GM21723 (cell line): ENCODE data around the gene RRBP1.
"Not testable (repeated sequence)": the region's sequence is repeated elsewhere in the genome, so short reads cannot be mapped to it uniquely, and the experiment has no call there.

Experiments used
- ATAC-seq: cut with Tn5 transposase; IDR thresholded peaks from one replicate; pipeline ENCODE4 v1.9.1; 2021; ENCODE audit warnings: mild to moderate bottlenecking, moderate library complexity; ENCODE audit not compliant: unreplicated experiment

RRBP1 gene

GRCh38 chr20:17664025-17664633 lies 17.9 kb downstream of the RRBP1 start:
- ATAC-seq, result no peak

GRCh38 chr20:17663486-17663885 lies 18.6 kb downstream of the RRBP1 start:
- no peak for ATAC-seq

- no peak for ATAC-seq
Measured at GRCh38 chr20:17663040-17663399, 19.0 kb downstream of the RRBP1 start.

DNA sequence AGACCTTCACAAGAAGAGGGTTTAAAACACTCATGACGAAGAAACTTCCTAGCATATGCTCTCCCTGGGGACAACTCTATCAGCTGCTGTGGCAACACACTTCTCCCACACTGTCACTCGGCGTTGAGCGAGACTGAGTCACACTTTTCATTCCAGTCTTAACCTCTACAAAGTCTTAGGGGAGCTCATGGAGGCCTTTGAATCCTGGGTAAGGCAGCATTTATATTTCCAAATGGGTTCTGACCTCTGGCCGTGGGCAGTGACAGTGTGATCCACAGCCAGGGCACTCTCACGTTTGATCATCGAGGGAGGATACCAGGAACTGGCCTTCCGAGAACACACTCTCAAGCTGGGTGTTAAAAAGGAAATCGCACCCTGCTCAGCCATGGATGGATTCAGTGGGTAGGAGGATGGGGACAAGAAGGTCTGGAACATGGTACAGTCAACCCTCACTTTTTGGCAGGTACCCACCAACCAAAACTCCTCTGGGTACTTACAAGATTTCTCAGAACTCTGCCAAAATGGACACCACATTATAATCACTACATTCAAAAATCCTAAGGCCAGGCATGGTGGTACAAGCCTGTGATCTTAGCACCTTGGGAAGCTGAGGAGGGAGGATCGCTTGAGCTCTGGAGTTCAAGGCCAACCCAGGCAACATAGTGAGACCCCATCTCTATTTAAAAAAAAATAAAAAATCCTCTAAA lies 19.6 kb downstream of the RRBP1 start:
- ATAC-seq, result no peak

DNA sequence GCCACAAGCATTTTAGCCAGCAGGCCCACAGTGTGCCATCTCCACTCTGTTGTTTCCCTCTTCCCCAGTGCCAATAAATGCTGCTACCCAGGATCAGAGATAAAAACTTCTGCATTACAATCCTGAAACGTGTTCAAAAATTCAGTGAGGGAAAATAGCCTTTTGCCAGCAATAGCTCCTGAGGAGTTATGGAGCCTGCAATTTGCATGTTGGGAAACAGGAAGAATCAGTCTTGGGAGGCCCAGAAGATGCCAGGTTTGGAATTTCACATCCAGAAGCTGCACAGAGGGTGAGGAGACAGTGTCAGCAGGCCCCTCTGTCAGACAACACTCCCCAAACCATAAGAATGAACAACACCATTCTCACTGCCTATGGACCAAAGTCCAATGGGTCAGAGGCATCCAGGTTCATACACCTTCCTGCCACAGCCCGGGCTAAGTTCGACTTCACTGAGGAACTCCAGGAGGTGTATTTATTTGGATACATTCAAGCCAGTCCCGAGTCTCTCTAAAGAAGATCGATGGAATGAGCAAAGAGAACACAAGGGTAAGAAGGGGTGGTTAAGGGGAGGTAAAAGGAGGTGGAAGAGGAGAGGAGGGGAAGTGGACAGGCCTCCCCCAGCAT lies 20.8 kb downstream of the RRBP1 start:
- no peak for ATAC-seq

GRCh38 chr20:17660667-17661066 lies 21.4 kb downstream of the RRBP1 start:
- no peak for ATAC-seq

DNA sequence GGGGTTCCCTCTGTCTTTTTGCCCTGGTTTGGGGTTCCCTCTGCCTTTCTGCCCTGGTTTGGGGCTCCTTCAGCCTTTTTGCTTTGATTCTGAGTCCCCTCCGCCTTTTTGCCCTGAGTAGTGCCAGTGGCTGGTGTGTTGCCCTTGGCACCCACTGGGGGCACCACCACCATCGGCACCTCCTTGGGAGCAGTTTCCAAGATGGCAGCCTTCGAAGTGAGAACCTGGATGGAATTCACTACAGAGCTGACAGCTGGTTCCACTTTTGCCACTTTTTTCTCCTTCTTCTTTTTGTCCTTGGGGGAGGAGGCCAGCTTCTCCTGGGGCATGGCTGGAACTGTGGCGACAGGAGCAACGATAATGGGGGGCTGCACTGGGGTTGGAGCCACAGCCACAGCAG lies 22.2 kb downstream of the RRBP1 start:
- ATAC-seq, result no peak

DNA sequence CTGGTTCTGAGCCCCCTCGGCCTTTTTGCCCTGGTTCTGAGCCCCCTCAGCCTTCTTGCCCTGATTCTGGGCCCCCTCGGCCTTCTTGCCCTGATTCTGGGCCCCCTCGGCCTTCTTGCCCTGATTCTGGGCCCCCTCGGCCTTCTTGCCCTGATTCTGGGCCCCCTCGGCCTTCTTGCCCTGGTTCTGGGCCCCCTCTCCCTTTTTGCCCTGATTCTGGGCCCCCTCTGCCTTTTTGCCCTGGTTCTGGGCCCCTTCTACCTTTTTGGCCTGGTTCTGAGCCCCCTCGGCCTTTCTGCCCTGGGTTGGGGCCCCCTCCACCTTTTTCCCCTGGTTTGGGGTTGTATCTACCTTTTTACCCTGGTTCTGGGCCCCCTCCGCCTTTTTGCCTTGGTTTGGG lies 22.7 kb downstream of the RRBP1 start:
- ATAC-seq, result not testable (repeated sequence)

DNA sequence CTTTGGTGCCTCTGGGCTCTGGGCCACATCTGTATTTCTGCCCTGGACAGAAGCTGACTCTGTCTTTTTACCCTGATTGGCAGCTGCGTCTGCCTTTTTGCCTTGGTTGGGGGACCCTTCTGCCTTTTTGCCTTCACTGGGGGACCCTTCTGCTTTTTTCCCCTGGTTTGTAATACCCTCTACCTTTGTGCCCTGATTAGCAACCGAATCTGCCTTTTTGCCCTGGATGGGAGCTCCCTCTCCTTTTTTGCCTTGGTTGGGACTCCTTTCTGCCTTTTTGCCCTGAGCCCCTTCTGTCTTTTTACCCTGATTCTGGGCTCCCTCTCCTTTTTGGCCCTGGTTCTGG lies 23.4 kb downstream of the RRBP1 start:
- ATAC-seq, result no peak

DNA sequence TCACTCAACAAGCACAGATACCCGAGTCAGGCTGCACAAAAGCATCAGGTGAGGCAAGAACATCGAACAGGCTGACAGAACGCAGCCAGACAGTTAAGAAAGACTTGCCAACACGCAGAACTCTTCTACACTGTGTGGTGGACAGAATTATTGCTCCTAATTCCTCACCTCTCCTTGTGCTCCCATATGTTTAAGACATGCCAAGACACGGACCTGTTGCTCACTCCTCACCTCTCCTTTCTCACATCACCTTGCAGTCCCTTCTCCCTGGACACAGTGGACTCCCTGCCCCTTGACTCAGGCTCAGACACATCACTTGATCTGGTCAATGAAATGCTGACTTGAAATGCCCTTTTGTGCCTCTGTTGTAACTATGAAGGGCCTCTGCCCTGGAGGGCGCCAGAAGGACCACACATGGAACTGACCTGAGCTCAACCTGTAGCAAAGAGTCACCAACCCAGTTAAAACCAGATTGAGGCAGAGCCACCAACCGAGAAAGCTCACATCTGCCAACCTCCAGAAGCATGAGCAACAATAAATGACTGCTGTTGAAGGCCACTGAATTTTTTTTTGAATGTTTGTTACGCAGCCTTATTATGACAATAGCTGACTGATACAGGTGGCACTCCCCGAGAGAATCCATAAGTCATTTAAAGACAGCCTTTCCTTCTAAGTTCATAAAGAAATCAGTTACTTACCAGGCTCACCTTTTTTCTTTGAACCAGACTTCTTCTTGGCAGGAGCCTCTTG lies 24.0 kb downstream of the RRBP1 start:
- ATAC-seq, result no peak

- ATAC-seq, result no peak
Measured at GRCh38 chr20:17657079-17657825, 24.8 kb downstream of the RRBP1 start.

DNA sequence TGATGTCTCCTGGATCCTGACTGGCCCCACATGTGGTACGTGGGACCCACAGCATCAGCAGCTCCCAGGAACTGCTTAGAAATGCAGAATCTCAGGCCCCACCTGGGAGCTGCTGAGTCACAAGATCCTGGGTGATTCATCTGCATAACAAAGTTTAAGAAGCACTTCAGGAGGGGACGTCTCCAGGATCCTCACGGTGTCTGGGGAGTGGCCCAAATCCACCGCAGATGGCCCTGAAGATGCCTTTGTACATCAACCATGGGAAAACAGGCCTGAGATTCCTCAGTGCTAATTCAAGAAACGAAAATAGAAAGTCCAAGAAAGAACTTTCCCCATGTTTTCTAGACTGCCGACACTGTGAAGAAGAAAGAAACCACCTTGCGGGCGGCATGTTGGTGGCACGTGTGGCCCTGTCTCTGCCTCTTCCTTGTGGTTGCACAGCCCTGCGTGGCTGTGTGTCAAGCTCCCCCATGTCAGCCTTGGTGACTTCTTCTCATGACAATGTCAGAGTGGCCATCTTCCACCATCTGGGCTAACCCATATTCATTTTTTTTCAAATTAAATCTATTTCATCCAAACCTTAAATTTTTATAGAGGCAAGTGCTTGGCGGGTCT lies 26.1 kb downstream of the RRBP1 start:
- ATAC-seq, result no peak

DNA sequence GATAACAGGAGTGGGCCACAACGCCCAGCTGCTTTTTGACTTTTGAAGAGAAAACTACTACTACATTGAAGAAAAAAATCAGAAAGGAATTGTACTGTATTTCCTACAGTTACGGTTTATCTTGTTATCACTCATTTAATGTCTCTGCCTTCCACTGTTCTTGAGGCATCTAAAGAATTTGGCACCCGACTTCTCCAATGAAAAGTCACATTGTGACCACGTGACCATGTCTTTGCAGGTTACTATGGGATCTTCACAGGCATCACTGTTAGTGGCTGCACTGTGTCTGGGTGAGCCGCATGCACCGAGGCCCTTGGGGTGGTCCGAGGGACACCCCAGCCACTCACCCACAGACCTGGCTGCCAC lies 26.8 kb downstream of the RRBP1 start:
- no peak for ATAC-seq

DNA sequence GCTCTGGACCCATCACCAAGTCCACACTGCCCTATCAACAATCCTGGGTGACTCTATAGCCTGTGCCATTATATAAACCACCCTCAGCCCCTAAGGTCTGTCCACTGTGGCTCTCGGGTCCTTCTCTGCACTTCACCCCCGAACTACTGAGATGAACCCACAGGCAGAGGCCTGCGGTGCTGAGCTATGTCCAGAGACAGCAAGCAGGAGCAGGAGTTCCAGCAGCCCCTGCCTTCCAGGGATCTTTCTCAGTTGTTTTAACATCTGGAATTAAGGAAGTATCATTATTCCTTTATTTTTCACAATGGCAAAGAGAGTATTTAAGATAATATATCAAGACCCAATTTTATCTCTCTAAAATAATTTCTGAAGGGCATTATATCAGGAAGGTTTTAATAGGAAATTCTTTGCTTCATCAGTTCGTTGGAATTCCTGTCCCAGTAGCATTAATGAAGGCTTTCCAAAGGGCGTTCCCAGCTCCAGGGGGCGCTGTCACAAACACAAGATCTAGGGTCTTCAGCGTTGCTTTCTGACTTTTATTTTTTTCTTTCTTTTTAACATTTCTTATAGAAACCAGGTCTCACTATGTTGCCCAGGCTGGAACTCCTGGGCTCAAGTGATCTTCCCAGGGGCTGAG lies 27.3 kb downstream of the RRBP1 start:
- ATAC-seq, result no peak

DNA sequence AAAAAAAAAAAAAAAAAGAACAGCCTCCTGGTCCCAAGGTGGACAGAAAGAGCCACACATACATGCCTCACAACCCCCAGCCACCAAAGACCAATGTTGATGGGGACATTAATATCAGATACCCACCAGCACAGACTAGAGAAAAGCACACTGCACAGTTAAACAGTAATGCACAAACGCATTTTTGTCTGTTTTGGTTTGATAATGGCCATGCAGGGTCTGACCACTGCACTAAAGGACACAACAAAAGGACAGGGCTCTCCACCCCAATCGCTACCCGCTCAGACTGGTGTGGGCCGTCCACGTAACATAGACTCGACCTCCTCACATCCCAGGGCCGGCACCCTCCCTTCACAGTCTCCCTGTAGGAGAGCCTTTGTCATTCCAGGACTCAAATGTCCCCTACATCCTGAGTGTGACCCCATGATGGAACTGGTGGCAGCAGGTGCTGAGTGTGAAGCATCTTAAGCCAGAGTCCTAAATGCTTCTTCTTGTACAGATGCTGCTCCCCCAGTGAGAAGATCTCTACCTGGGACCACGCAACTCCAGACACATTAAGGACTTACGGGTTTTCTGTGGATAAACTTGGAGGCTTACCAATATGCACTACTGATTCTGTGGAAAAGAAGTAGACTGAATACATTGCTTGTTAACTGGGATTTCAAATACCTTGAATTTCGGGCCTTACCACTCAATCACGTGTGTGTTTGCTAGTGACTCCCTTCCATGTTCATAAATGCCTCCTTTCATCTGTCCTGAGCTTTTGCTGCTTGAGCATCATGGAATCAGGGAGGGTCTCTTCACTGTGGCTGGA lies 28.0 kb downstream of the RRBP1 start:
- ATAC-seq, result no peak

DNA sequence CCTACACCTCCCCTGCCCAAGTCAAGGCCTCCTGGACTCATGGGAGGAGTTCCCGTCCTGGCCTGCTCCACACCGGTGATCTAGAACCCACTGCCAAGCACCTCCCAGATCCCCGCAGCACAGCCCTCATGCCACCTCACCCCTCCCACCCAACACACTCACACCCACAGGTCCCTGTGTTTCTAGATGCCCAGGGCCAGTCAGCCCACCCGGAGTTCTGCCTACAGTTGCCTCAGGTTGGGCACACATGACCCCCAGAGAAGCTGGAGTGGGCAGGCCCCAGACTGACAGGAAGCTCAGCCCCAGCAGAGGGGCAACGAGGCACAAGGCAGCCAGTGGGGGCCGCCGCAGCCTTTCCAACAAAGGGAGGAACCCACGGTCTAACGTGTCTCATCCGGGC lies 29.6 kb downstream of the RRBP1 start:
- no peak for ATAC-seq

DNA sequence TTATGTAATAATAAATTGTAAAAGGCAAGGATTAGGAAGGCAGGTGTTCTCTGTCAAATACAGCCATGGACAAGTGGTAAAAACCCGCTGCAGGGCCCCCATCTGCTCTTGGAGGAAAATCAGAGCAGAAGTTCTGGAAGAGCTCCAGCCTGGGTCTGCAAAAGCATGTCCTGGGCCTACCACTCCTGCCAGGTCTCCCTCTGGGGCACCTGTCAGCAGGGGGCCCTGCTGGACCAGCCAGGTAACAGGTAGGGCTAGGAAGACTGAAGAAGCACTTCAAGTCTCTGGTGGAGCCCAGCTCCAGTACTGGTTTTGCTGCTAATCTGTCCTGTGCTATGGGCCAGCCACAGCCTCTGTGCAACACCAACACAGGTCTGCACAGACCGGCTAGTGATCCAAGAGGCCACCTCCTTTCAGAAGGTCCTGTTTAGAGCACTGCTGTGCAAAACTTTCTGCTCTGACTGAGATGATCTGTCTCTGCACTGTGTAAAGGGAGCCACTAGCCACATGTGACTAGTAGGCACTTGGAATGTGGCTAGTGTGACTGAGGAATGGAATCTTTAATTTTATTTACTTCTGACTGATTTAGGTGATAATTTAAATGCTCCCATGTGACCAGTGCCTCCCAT lies 30.2 kb downstream of the RRBP1 start:
- ATAC-seq, result no peak

DNA sequence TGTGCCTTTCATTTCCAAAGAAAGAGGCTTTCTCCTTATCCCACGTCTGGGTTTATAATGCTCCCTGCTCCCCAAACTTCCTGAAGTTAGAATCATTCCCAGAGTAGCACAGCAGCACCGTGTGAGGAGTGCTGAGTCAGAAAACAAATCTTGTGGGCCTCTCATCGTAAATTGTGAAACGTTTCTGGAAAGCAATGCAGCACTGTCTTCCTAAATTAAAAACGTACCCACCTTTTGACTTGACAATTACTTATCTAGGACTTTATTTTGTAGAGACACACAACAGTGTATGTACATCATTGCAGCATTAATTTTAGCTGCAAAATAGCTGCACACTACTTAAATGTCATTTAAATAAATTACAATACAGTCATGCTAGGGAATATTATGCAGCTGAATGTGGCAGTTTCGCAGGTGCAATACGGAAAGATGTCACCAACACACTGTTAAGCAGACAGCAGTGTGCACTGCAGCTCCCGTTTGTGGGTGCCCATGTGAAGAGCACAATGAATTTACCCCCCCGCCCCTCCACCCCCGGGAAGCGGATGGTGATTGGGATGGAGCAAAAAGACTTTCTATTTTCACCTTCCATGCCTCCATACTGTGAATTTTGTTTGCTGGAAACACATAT lies 30.8 kb downstream of the RRBP1 start:
- ATAC-seq, result no peak
